ENCODE data around the gene TECPR1.
"Not testable (repeated sequence)": the region's sequence is repeated elsewhere in the genome, so short reads cannot be mapped to it uniquely, and the experiment has no call there.

The TECPR1 gene

DNA sequence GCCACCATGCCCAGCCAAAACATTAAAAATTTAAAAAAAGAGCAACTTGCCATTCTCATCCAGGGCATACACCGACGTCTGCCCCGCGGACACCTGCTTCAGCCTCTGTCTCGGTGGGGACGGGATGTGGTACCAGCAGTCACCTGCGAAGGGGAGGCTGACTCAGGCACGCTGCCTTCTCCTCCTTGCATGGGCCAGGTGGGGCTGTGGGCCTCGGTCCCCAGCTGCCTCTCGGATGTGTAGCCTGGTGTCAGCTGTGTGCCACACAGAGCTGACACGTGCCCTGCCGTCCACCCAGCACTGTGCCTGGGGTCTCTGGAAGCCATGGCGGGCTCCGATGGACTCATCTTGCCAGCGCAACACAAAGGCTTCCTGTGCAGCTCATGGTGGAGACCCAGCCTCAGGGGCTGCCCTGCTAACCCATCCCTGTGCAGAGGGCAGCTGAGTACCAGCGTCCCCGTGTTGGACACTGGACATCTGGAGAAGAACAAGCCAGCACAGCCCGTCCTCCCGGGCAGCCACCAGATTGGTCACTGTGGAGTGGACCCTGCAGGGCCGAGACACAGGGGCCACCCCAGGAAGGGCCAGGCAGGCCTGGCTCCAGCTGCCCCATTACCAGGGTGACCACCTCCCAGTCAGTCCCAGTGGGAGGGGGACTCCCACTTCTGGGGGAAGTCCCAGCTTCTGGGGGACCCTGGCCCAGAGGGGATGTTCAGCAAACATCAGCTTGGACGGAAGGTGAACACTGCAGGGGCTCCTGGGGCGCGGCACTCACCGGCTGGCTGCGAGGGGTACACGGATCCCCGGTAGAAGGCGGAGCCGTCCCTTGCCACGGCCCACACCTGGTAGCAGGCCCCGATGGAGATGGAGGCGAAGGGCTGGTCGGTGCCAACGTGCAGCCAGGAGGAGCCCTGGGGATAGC is 30.2 kb downstream of the TECPR1 start:
- Histone ChIP-seq H3K27me3 (ENCODE audit: control insufficient read depth, insufficient read depth, low read length) (no peaks in the 10 kb centered on the region), H3K9ac (ENCODE audit: low read length) (no peak overlapping the region), H3K36me3 (ENCODE audit: control insufficient read depth, low read depth, low read length) (no peaks in the 10 kb centered on the region), H3K27ac (ENCODE audit: low read length) (no peak overlapping the region), H3K4me1 (ENCODE audit: control insufficient read depth, low read depth, low read length) (no peaks in the 10 kb centered on the region), H3K9me3 (ENCODE audit: control insufficient read depth, low read depth, low read length) (no peaks in the 10 kb centered on the region), H3K4me3 (ENCODE audit: low read length) (no peak overlapping the region)

DNA sequence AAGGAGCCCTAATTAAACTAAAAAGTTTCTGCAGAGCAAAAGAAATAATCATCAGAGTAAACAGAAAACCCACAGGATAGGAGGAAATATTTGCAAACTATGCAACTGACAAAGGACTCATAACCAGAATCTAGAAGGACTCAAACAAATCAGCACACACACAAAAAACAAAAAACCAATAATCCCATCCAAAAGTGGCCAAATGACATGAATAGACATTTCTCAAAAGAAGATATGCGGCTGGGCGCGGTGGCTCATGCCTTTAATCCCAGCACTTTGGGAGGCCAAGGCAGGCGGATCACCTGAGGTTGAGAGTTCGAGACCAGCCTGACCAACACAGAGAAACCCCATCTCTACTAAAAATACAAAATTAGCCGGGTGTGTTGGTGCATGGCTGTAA is 32.6 kb downstream of the TECPR1 start:
- H3K27me3 ChIP-seq (ENCODE audit: control insufficient read depth, insufficient read depth, low read length); H3K36me3 ChIP-seq (ENCODE audit: control insufficient read depth, low read depth, low read length); H3K4me1 ChIP-seq (ENCODE audit: control insufficient read depth, low read depth, low read length); H3K9me3 ChIP-seq (ENCODE audit: control insufficient read depth, low read depth, low read length); H3K27ac ChIP-seq (ENCODE audit: low read length); H3K4me3 ChIP-seq (ENCODE audit: low read length); H3K9ac ChIP-seq (ENCODE audit: low read length): not testable (repeated sequence)

DNA sequence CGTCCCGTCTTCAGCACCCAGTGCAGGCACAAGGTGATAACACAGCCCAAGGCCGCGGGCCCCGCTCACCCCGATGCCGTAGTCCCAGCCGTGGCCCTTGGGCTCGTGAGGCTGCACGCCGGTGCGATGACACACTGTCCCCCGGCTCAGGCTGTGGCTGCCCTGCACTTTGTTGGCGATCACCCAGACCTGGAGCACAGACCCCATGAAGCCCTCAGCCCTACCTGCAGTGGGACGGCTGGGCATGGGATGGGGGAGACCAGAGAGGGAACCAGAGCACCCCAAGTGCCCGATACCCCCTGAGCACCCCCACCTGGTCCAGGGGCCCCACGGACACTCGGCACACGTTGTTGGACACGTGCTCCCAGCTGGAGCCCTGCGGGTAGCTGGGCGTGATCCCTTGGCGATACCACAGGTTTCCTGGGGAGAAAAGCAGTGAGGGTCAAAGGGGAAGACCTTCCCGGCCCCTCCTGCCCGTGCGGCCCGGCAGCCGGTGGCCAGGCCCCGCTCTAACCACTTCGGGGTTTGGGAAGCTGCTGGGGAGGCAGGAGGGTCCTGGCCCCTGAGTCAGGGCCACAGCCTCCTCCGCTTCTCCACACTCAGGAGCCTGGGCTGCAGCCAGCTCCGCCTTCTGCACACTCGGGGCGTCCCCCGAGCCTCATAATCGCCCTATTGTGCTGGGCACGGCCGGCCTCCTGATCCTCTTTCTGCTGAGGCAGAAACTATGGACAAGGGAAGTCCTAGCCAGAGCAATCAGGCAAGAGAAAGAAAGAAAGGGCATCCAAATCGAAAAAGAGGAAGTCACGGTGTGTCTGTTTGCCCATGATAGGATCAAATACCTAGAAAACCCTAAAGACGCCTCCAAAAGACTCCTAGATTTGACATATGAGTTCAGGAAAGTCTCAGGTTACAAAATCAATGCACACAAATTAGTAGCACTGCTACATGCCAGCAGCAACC is 34.1 kb downstream of the TECPR1 start:
- Histone ChIP-seq H3K4me3 (ENCODE audit: low read length) (no peak overlapping the region), H3K27ac (ENCODE audit: low read length) (no peak overlapping the region), H3K9ac (ENCODE audit: low read length) (no peak overlapping the region), H3K27me3 (ENCODE audit: control insufficient read depth, insufficient read depth, low read length) (no peaks in the 10 kb centered on the region), H3K9me3 (ENCODE audit: control insufficient read depth, low read depth, low read length) (no peaks in the 10 kb centered on the region), H3K36me3 (ENCODE audit: control insufficient read depth, low read depth, low read length) (no peaks in the 10 kb centered on the region), H3K4me1 (ENCODE audit: control insufficient read depth, low read depth, low read length) (no peaks in the 10 kb centered on the region)

DNA sequence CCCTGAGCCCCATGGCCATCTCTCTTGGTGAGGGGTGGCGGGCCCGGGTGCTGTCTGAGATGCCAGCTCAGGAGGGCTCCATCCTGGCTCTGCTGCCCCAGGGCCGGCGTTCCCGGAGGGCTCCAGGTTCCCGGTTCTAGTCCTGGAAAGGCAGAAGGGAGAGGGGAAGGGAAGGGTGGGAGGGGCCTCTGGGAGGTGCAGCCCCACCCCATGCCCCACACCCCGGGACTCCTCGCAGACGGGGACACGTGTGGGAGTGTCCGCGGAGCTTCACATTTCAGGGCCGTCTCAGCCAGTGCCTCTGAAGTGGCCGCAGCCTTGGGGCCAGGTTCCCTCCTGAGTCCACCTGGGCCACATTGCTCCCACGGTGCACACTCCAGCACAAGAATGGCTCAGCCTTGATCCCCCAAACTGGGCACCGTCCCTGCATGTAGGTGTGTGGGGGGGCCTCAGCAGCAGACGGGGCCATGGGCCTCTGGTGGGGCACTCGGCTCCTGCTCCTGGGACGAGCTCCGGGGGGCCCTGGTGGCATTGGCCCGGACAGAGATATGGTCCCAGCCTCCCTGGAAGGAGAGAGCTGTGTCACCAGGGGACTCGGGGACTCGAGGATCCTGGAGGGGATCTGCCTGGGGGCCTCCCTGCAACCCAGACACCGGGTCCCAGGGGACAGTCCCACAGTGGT is 35.0 kb downstream of the TECPR1 start:
- H3K36me3 ChIP-seq (ENCODE audit: control insufficient read depth, low read depth, low read length) = no peaks in the 10 kb centered on the region
- H3K27ac ChIP-seq (ENCODE audit: low read length) = no peak overlapping the region
- no peaks in the 10 kb centered on the region for H3K27me3 ChIP-seq (ENCODE audit: control insufficient read depth, insufficient read depth, low read length)
- H3K4me1 ChIP-seq (ENCODE audit: control insufficient read depth, low read depth, low read length) = no peaks in the 10 kb centered on the region
- H3K9ac ChIP-seq (ENCODE audit: low read length) = no peak overlapping the region
- H3K9me3 ChIP-seq (ENCODE audit: control insufficient read depth, low read depth, low read length) = no peaks in the 10 kb centered on the region
- H3K4me3 ChIP-seq (ENCODE audit: low read length) = no peak overlapping the region

DNA sequence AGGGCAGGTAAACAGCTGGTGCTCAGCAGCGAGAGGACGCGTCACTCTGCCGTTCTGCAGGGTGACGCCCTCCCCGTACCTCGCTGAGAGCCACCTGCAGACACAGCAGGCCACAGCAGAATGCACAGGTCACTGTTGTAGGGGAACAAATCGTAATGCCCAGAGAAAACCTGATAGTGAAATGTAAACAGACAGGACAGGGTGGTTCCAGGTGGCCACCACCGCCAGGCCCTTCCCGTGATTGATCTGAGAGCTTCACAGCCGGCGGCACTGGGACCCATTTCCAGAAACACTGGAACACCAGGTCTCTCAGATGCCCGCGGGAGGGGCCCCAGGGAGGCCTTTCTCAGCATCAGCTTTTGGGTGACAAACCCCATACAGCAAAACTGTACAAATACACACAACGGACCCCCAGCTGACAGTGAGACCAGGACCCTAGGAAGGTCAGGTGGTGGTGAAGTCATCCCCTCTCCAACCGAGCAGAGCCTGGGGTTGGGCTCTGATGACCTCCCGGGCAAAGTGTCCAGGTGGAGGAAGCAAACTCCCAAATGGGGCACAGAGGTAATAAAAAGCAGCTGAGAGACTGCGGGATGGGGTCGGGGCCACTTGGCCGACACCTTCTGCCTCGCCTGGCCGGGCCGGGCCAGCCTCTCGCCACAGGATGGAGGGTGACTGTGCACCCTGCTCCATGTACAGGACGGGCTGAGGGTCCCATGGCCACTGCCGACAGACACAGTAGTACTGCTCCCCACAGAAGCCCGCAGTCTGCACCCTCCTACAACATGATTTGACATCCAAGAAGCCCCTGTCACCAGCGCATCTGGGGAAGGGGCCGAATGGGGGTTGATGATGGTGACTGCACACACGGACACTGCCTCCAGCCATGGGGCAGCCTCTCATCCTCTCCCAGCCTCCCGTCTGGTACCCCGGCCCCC is 36.2 kb downstream of the TECPR1 start:
- H3K27ac ChIP-seq (ENCODE audit: low read length) = no peak overlapping the region
- no peaks in the 10 kb centered on the region for H3K36me3 ChIP-seq (ENCODE audit: control insufficient read depth, low read depth, low read length)
- no peak overlapping the region for H3K9ac ChIP-seq (ENCODE audit: low read length)
- H3K9me3 ChIP-seq (ENCODE audit: control insufficient read depth, low read depth, low read length) = no peaks in the 10 kb centered on the region
- no peak overlapping the region for H3K4me3 ChIP-seq (ENCODE audit: low read length)
- no peaks in the 10 kb centered on the region for H3K27me3 ChIP-seq (ENCODE audit: control insufficient read depth, insufficient read depth, low read length)
- no peaks in the 10 kb centered on the region for H3K4me1 ChIP-seq (ENCODE audit: control insufficient read depth, low read depth, low read length)

DNA sequence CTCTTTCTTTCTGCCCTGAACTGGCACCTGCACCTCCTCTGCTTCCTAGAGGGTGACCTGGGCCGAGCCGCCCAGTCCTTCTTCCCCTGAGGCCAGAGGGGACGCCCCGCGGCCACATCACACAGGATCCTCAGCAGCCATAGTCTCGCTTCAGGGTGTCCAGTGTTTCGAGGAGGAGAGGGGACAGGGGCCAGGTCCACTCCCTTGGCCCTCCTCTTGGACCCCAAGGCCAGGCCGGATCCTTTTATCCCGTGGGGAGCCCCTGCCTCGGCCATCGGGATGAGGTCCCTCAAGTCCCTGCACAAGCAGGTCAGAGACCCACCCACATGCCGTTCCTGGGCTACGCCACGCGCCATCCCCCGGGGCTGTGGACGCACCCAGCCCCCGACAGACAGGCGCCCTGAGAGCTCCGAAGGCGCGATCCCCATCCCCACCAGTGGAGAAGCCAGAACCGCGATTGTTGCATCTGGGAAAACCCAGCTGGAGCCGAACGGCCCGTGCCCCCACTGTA is 37.2 kb downstream of the TECPR1 start:
- no peaks in the 10 kb centered on the region for H3K4me1 ChIP-seq (ENCODE audit: control insufficient read depth, low read depth, low read length)
- H3K36me3 ChIP-seq (ENCODE audit: control insufficient read depth, low read depth, low read length) = no peaks in the 10 kb centered on the region
- H3K9ac ChIP-seq (ENCODE audit: low read length) = no peak overlapping the region
- no peak overlapping the region for H3K27ac ChIP-seq (ENCODE audit: low read length)
- H3K4me3 ChIP-seq (ENCODE audit: low read length) = no peak overlapping the region
- no peaks in the 10 kb centered on the region for H3K27me3 ChIP-seq (ENCODE audit: control insufficient read depth, insufficient read depth, low read length)
- H3K9me3 ChIP-seq (ENCODE audit: control insufficient read depth, low read depth, low read length) = no peaks in the 10 kb centered on the region

DNA sequence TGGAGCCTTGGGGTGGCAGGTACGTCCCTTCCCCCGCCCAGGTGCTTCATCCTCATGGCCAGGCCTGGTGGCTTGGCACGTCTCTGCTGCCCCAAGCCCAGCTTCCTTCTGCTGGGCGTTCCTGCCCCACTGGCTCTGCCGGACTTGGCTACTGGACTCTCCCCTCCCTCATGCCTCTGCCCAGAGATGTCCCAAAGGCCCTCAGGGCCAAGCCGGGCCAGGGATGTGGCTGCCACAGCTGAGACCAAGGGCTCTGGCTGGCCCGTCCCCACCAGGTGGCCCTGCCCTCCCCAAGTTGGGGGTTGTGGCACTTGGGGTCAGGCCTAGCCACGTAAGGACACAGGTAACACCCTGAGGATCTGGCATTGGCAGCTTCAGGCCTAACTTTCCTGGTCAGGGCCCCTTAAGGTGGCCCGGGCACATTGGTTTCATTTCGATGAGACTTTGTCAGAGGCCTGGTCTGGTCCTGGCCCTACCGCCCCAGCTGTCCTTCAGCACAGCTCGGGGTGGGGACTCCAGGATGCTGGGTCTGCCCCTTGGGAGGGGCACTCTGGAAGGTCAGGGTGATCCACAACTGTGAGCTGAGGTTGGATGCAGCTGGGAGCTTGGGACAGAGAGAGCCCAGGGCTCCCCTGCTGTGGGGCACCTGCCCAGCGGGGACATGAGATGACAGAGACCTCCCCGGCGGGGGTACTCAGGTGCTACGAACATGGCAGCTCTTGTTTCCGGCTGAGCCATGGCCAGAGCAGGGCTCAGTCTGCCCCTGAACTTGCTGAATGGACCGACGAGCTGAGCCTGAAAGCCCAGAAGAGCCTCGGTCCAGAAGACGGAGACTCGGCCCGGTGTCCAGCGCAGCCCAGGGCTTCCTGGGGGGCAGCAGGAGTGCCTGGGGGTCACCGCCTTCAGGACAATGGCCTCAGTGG is 37.9 kb downstream of the TECPR1 start:
- Histone ChIP-seq H3K27ac (ENCODE audit: low read length) (no peak overlapping the region), H3K4me3 (ENCODE audit: low read length) (no peak overlapping the region), H3K4me1 (ENCODE audit: control insufficient read depth, low read depth, low read length) (no peaks in the 10 kb centered on the region), H3K9ac (ENCODE audit: low read length) (no peak overlapping the region), H3K36me3 (ENCODE audit: control insufficient read depth, low read depth, low read length) (no peaks in the 10 kb centered on the region), H3K27me3 (ENCODE audit: control insufficient read depth, insufficient read depth, low read length) (no peaks in the 10 kb centered on the region), H3K9me3 (ENCODE audit: control insufficient read depth, low read depth, low read length) (no peaks in the 10 kb centered on the region)

DNA sequence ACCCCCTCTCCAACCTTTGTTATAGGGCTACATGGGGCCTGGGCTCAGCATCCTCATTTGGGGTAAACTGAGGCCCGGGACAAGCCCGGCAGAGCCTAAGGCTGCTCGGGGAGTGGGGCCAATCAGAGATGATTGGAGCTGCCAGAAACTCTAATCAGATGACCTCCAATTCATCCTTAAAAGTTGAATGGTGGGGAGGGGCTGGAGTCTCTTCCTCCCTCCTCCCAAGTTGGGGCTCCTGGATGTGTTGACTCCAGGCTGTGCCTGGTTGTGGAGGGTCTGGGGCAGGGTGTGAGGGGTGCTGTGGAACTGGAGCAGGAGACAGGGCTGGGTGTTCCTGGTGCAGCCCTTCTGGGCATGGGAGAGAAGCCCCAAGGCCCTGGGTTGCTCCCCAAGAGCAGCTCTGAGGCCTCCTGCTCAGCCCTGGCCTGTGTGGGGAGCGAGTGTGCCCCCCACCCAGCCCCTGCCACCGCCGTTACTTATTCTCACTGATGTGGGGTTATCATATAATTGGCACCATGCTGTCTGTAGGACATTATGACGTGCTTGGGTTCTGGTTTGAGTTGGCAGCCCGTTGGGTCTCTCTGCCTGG is 38.6 kb downstream of the TECPR1 start:
- Histone ChIP-seq H3K4me1 (ENCODE audit: control insufficient read depth, low read depth, low read length) (no peaks in the 10 kb centered on the region), H3K9me3 (ENCODE audit: control insufficient read depth, low read depth, low read length) (no peaks in the 10 kb centered on the region), H3K36me3 (ENCODE audit: control insufficient read depth, low read depth, low read length) (no peaks in the 10 kb centered on the region), H3K4me3 (ENCODE audit: low read length) (no peak overlapping the region), H3K9ac (ENCODE audit: low read length) (no peak overlapping the region), H3K27me3 (ENCODE audit: control insufficient read depth, insufficient read depth, low read length) (no peaks in the 10 kb centered on the region), H3K27ac (ENCODE audit: low read length) (no peak overlapping the region)

DNA sequence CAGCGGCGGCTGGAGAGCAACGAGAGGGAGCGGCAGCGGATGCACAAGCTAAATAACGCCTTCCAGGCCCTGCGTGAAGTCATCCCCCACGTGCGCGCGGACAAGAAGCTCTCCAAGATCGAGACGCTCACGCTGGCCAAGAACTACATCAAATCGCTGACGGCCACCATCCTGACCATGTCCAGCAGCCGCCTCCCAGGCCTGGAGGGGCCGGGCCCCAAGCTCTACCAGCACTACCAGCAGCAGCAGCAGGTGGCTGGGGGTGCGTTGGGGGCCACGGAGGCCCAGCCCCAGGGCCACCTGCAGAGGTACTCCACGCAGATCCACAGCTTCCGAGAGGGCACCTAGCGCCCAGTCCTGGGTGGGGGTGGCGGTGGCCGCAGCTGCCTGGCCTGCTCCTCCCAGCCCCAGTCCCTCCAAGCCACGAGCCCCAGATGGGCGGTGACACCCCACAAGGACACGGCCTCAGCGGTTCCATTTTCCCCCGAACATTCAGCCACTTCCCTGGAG is 39.4 kb downstream of the TECPR1 start:
- Histone ChIP-seq H3K27me3 (ENCODE audit: control insufficient read depth, insufficient read depth, low read length) (no peaks in the 10 kb centered on the region), H3K4me3 (ENCODE audit: low read length) (no peak overlapping the region), H3K36me3 (ENCODE audit: control insufficient read depth, low read depth, low read length) (no peaks in the 10 kb centered on the region), H3K4me1 (ENCODE audit: control insufficient read depth, low read depth, low read length) (no peaks in the 10 kb centered on the region), H3K9ac (ENCODE audit: low read length) (no peak overlapping the region), H3K9me3 (ENCODE audit: control insufficient read depth, low read depth, low read length) (no peaks in the 10 kb centered on the region), H3K27ac (ENCODE audit: low read length) (no peak overlapping the region)
